Activated naive CD4-positive, alpha-beta T cell treated with anti-CD3 and anti-CD28 coated beads for 36 hours (primary cell): Measurements from ENCODE around the gene NHS. TPM values are rescaled to one million over a fixed set of nuclear protein-coding genes. Genes with fewer than 3 reads are reported as not detected.
"Not testable (repeated sequence)": the region's sequence is repeated elsewhere in the genome, so short reads cannot be mapped to it uniquely, and the experiment has no call there.

Experiments
- CTCF ChIA-PET: fragments of 350-600 bp; sonication (Branson Sonifier 250); formaldehyde crosslinking; loops from one replicate; lab custom pipeline; 2021; ENCODE audit warnings: antibody characterized with exemption; lab: Charles Lee
- DNase-seq: peaks from one replicate; pipeline ENCODE4 v3.0.0-alpha.2; 2020
- H3K27ac Mint-ChIP-seq: one replicate; pipeline ENCODE4 v1.8.0; 2021; ENCODE audit warnings: mild to moderate bottlenecking, mixed read lengths
- H3K27me3 Mint-ChIP-seq: one replicate; pipeline ENCODE4 v1.8.0; 2021; ENCODE audit warnings: low read depth, mixed read lengths
- H3K36me3 Mint-ChIP-seq: one replicate; pipeline ENCODE4 v1.8.0; 2021; ENCODE audit warnings: low read depth, mixed read lengths
- H3K4me1 Mint-ChIP-seq: one replicate; pipeline ENCODE4 v1.8.0; 2021; ENCODE audit warnings: low read depth, mixed read lengths
- H3K4me3 Mint-ChIP-seq: one replicate; pipeline ENCODE4 v1.8.0; 2021; ENCODE audit warnings: mild to moderate bottlenecking, moderate library complexity, mixed read lengths
- H3K9me3 Mint-ChIP-seq: one replicate; pipeline ENCODE4 v1.8.0; 2021; ENCODE audit warnings: mixed read lengths
- intact Hi-C: fragments of 100-400 bp; cut with micrococcal nuclease; formaldehyde crosslinking; loops from one replicate; pipeline ENCODE4 v1.15.1; 2023
- total RNA-seq, 2 experiments: library from RNA; stranded (reverse); gene quantifications; one replicate each; pipeline ENCODE4 v1.2.3, GENCODE V29; 2021

The NHS gene
- total RNA-seq, 2 experiments from 2014 or later = 7.8 to 8.9 TPM

DNA sequence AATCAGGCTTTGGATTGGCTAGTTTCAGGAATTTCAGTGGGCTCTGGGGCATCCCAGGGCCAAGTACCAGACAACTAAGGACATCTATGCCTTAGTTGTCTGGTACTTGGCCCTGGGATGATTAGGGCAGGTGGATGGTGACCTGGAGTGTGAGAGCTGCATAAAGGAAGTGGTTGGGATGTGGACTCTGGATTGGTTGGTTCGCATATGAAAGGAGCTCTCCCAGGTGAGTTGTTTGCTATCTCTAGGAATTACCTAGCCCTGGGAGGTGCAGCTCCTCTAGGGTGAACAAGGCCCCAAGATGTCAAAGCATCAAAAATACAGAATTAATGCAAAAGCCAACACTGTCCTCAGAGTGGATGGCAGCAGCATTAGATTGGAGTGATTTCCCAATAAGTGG is 109.6 kb downstream of the NHS start:
- no peaks in the 10 kb centered on the region for H3K9me3 Mint-ChIP-seq
- intact Hi-C loops = no loop called here
- no peaks in the 10 kb centered on the region for H3K36me3 Mint-ChIP-seq
- no peak overlapping the region for H3K27ac Mint-ChIP-seq
- no peak overlapping the region for H3K4me3 Mint-ChIP-seq
- no peak for DNase-seq
- H3K27me3 Mint-ChIP-seq = no peaks in the 10 kb centered on the region
- H3K4me1 Mint-ChIP-seq = no peaks in the 10 kb centered on the region
- CTCF ChIA-PET = no interaction called here

GRCh38 chrX:17485391-17485790 is 110.4 kb downstream of the NHS start:
- no peaks in the 10 kb centered on the region for H3K27me3 Mint-ChIP-seq
- CTCF ChIA-PET = no interaction called here
- H3K27ac Mint-ChIP-seq = no peak overlapping the region
- no peaks in the 10 kb centered on the region for H3K4me1 Mint-ChIP-seq
- no peak overlapping the region for H3K4me3 Mint-ChIP-seq
- no peaks in the 10 kb centered on the region for H3K9me3 Mint-ChIP-seq
- H3K36me3 Mint-ChIP-seq = no peaks in the 10 kb centered on the region
- intact Hi-C loops = no loop called here
- DNase-seq = no peak

GRCh38 chrX:17488036-17488435 is 113.0 kb downstream of the NHS start:
- no peak overlapping the region for H3K27ac Mint-ChIP-seq
- no peak for DNase-seq
- CTCF ChIA-PET = no interaction called here
- intact Hi-C loops = no loop called here
- H3K9me3 Mint-ChIP-seq = no peaks in the 10 kb centered on the region
- no peak overlapping the region for H3K4me3 Mint-ChIP-seq
- no peaks in the 10 kb centered on the region for H3K4me1 Mint-ChIP-seq
- no peaks in the 10 kb centered on the region for H3K36me3 Mint-ChIP-seq
- no peaks in the 10 kb centered on the region for H3K27me3 Mint-ChIP-seq

GRCh38 chrX:17494216-17494615 is 119.2 kb downstream of the NHS start:
- intact Hi-C loops = no loop called here
- DNase-seq = no peak
- Mint-ChIP-seq H3K27me3 (no peaks in the 10 kb centered on the region), H3K9me3 (no peaks in the 10 kb centered on the region), H3K36me3 (no peaks in the 10 kb centered on the region), H3K4me1 (no peaks in the 10 kb centered on the region), H3K27ac (no peak overlapping the region), H3K4me3 (no peak overlapping the region)
- CTCF ChIA-PET = interaction anchor here (0.6 kb wide), 1 partner anchor 10 kb away, joined by 3 read pairs; no protein-coding TSS in a partner anchor

DNA sequence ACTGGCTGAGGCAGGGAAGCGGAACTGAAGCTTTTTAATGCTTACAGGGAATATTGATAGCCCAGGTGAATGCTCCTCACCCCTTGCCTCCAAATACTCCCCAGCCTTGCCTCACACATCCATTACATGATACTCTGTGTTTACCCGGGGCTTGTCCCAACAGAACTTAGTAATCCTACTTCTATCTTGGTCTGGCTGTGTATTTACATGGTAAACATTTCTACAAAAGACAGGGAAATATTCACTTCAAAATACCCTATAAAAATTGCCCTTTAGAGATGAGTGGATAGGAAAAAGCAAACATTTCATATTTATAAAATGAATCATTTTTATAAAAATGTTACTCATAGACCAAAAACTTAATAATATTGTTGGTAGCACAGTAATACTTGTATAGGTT is 120.1 kb downstream of the NHS start:
- no peak for DNase-seq
- Mint-ChIP-seq H3K27ac (no peak overlapping the region), H3K4me1 (no peaks in the 10 kb centered on the region), H3K4me3 (no peak overlapping the region), H3K9me3 (no peaks in the 10 kb centered on the region), H3K27me3 (no peaks in the 10 kb centered on the region), H3K36me3 (no peaks in the 10 kb centered on the region)
- CTCF ChIA-PET = no interaction called here
- intact Hi-C loops = no loop called here

DNA sequence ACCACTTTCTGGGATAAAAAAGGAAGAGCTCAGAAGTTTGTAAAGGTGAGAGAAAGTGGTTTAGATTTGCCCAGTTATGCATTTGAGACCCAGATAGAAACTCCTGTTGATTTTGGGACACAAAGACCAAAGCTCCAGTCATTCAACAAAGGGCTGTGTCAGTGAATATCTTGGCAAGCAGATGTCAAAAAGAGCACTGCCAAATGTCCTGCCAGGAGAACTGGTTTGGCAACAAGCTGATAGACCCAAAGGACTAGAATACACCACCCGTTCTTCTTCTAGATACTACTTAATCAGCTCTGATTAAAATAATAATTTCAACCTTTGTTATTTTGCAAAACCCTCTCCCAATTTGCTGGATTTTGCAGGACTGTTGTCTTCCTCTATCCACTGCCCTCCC is 121.4 kb downstream of the NHS start:
- Mint-ChIP-seq H3K36me3 (no peaks in the 10 kb centered on the region), H3K27me3 (peaks cover 3% of the 10 kb centered on the region), H3K4me1 (no peaks in the 10 kb centered on the region), H3K27ac (no peak overlapping the region), H3K4me3 (no peak overlapping the region), H3K9me3 (no peaks in the 10 kb centered on the region)
- no peak for DNase-seq
- CTCF ChIA-PET = no interaction called here
- intact Hi-C loops = no loop called here

DNA sequence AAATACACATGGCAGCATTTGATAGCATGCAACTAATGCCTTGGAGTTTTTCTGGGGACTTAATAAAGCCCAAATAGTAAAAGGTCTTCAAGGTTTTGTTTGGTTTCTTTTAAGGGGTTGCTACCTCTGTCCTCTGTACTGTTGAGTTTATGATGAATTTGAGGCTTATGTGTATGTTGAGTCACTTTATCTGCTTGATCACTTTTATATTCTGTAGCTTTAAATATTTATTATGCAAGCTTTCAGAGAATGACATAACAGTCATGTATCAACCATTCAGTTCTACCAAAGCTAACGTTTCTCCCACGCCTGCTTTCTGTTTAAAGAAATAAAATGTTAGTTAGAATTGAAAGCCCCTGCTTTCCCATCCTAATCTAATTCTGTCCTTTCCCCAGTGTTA is 122.2 kb downstream of the NHS start:
- CTCF ChIA-PET = no interaction called here
- Mint-ChIP-seq H3K27ac (no peak overlapping the region), H3K36me3 (no peaks in the 10 kb centered on the region)

DNA sequence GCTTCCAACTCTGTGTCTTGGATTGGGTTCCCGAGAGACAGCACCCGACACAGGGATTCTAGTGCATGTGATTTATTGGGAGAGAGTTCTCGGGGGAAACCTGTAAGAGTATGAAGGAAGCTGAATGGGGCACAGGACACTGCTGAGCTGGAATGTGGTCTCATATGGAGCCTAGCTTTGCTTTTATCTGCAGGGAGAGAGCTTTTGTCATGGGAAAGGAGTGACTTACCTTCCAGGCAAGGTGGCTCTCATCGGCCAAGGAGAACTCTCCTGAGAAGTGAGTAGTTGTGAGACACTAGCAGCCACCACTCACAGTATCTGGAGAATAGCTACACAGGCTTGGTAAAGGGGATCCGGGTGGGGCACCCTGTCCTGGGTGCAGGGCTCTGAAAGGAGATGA is 124.5 kb downstream of the NHS start:
- Mint-ChIP-seq H3K27me3 (peaks cover 3% of the 10 kb centered on the region), H3K36me3 (no peaks in the 10 kb centered on the region), H3K4me1 (no peaks in the 10 kb centered on the region), H3K27ac (no peak overlapping the region), H3K9me3 (no peaks in the 10 kb centered on the region), H3K4me3 (no peak overlapping the region)
- CTCF ChIA-PET = no interaction called here
- no peak for DNase-seq
- intact Hi-C loops = no loop called here

More for the DNA sequence above, 122.2 kb downstream of the NHS start:
- DNase-seq = no peak
- Mint-ChIP-seq H3K4me3 (no peak overlapping the region), H3K4me1 (no peaks in the 10 kb centered on the region), H3K9me3 (no peaks in the 10 kb centered on the region), H3K27me3 (peaks cover 3% of the 10 kb centered on the region)
- intact Hi-C loops = no loop called here

DNA sequence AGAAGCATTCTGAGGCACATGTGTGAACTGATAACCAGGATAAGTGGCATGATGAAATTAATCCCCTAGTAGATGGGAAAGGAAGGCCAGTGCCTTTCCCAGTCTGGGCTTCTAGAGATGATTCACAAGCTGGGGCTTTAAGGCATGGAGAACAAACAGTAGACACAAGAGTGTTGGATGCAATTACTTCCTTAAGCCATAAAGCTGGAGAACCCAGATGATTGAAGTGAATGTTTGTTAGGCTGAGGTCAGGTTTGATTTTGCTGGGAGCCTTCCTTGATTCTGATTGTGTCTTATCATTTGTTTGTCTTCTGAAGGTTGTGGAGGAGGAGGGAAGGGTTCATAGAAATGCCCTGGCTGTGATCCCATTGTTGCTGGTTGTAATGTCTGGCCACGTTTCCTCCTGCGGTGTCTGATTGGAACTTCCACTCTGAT is 125.2 kb downstream of the NHS start:
- CTCF ChIA-PET = no interaction called here
- Mint-ChIP-seq H3K4me3 (no peak overlapping the region), H3K36me3 (no peaks in the 10 kb centered on the region), H3K9me3 (no peaks in the 10 kb centered on the region), H3K4me1 (no peaks in the 10 kb centered on the region), H3K27ac (no peak overlapping the region), H3K27me3 (peaks cover 3% of the 10 kb centered on the region)
- DNase-seq = no peak
- intact Hi-C loops = no loop called here

- Mint-ChIP-seq H3K4me3 (no peak overlapping the region), H3K4me1 (no peaks in the 10 kb centered on the region), H3K27me3 (peaks cover 3% of the 10 kb centered on the region), H3K36me3 (no peaks in the 10 kb centered on the region), H3K9me3 (no peaks in the 10 kb centered on the region), H3K27ac (no peak overlapping the region)
- intact Hi-C loops = no loop called here
- DNase-seq = no peak
- CTCF ChIA-PET = interaction anchor here (1.0 kb wide), 1 partner anchor 260 kb away, joined by 3 read pairs; no protein-coding TSS in a partner anchor
Observed at GRCh38 chrX:17501746-17502145, 126.7 kb downstream of the NHS start.

GRCh38 chrX:17506352-17506751 is 131.4 kb downstream of the NHS start:
- H3K4me1 Mint-ChIP-seq, H3K27ac Mint-ChIP-seq, CTCF ChIA-PET, H3K36me3 Mint-ChIP-seq, DNase-seq, H3K27me3 Mint-ChIP-seq, intact Hi-C loops, H3K9me3 Mint-ChIP-seq, H3K4me3 Mint-ChIP-seq: not testable (repeated sequence)

- Mint-ChIP-seq H3K27ac (no peak overlapping the region), H3K4me3 (no peak overlapping the region), H3K36me3 (no peaks in the 10 kb centered on the region), H3K4me1 (no peaks in the 10 kb centered on the region), H3K9me3 (no peaks in the 10 kb centered on the region), H3K27me3 (no peaks in the 10 kb centered on the region)
- intact Hi-C loops = no loop called here
- DNase-seq = no peak
- CTCF ChIA-PET = no interaction called here
Observed at GRCh38 chrX:17511556-17511955, 136.6 kb downstream of the NHS start.

DNA sequence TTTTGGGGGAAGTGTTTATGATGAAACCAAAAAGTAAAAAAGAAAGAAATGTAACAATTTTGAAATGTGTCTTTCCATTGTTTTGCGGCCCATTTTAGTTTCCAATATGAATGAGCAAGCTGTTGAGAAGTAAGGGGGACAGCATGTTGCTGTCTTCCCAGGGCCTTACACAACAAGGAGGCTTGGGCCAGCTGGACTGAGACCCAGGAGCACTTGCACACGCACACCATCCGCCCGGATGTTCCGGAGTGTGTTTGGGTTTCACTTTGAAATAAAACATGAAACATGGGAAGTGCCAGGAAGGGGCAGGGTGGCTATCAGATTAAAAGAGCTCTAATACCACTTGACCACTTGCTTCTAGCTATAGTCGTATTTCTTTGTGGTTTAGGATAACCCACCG is 144.4 kb downstream of the NHS start:
- DNase-seq = no peak
- Mint-ChIP-seq H3K36me3 (no peaks in the 10 kb centered on the region), H3K27me3 (no peaks in the 10 kb centered on the region), H3K4me3 (no peak overlapping the region), H3K9me3 (no peaks in the 10 kb centered on the region), H3K4me1 (no peaks in the 10 kb centered on the region), H3K27ac (no peak overlapping the region)
- intact Hi-C loops = no loop called here
- CTCF ChIA-PET = interaction anchor here (0.6 kb wide), 1 partner anchor 91 kb away, joined by 3 read pairs; no protein-coding TSS in a partner anchor
